ENCODE results near the gene ODAD3. TPM values are rescaled to one million over a fixed set of nuclear protein-coding genes. Genes with fewer than 3 reads are reported as not detected.

The ODAD3 gene
- total RNA-seq, 1 donor from 2014 or later = 0.47 TPM

GRCh38 chr19:11446271-11446651 is 11.3 kb upstream of the ODAD3 start:
- no peaks in the 10 kb centered on the region for H3K36me3 ChIP-seq
- peaks cover 8% of the 10 kb centered on the region for H3K27me3 Mint-ChIP-seq (ENCODE audit: insufficient read depth, low read depth)
- no peak overlapping the region for H3K27ac Mint-ChIP-seq

DNA sequence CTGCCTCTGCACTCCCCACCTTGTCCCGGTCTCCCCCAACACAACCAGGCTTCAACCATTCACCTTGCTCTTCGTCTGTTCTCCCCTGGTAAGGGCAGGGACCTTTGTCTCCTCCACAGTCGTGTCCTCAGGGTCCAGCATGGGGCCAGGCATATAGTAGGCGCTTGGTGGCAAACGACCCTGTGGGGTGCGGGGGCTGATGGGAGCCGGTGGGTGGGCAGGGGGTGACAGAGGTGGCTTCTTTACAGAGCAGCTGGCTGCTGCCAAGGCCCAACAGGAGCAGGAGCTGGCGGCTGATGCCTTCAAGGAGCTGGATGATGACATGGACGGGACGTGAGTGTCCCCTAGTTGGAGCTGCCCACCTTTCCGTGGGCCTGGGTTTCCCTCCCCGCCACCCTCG is 10.2 kb upstream of the ODAD3 start:
- DNase-seq (ENCODE audit: low spot score) = no peak
- Histone ChIP-seq H3K79me2 (ENCODE audit: low read depth) (no peaks in the 10 kb centered on the region), H3K4me1 (no peaks in the 10 kb centered on the region), H3K36me3 (no peaks in the 10 kb centered on the region), H2AFZ (replicated peaks) (no peak overlapping the region), H3K27ac (no peak overlapping the region), H4K20me1 (ENCODE audit: low read depth) (peaks cover 22% of the 10 kb centered on the region), H3K4me3 (no peak overlapping the region), H3K9me3 (ENCODE audit: low read depth) (no peaks in the 10 kb centered on the region), H3F3A (ENCODE audit: low read depth) (peaks cover 4% of the 10 kb centered on the region), H3K9ac (no peak overlapping the region), H3K4me2 (no peak overlapping the region), H3K27me3 (no peaks in the 10 kb centered on the region)
- H3K27me3 Mint-ChIP-seq (ENCODE audit: insufficient read depth, low read depth) = peaks cover 4% of the 10 kb centered on the region
- no peaks in the 10 kb centered on the region for H3K4me1 Mint-ChIP-seq
- TF ChIP-seq EZH2phosphoT487 (IDR thresholded peaks at IDR 0.05) (no peak), CTCF (IDR thresholded peaks at IDR 0.05) (no peak), EZH2 (IDR thresholded peaks at IDR 0.05) (no peak)
- H3K36me3 Mint-ChIP-seq = peaks cover 8% of the 10 kb centered on the region
- H3K4me3 Mint-ChIP-seq = no peak overlapping the region
- H3K9me3 Mint-ChIP-seq = no peaks in the 10 kb centered on the region
- no peak overlapping the region for H3K27ac Mint-ChIP-seq

More at GRCh38 chr19:11446271-11446651, 11.3 kb upstream of the ODAD3 start:
- peaks cover 17% of the 10 kb centered on the region for H4K20me1 ChIP-seq (ENCODE audit: low read depth)
- Mint-ChIP-seq H3K4me1 (peaks cover 6% of the 10 kb centered on the region), H3K36me3 (peaks cover 8% of the 10 kb centered on the region), H3K4me3 (no peak overlapping the region), H3K9me3 (no peaks in the 10 kb centered on the region)
- peaks cover 4% of the 10 kb centered on the region for H3K4me1 ChIP-seq
- H3K9ac ChIP-seq = no peak overlapping the region
- no peaks in the 10 kb centered on the region for H3K27me3 ChIP-seq
- peaks cover 14% of the 10 kb centered on the region for H3F3A ChIP-seq (ENCODE audit: low read depth)
- H3K27ac ChIP-seq = no peak overlapping the region
- no peaks in the 10 kb centered on the region for H3K79me2 ChIP-seq (ENCODE audit: low read depth)
- no peak for DNase-seq (ENCODE audit: low spot score)
- no peaks in the 10 kb centered on the region for H3K9me3 ChIP-seq (ENCODE audit: low read depth)
- H3K4me2 ChIP-seq = no peak overlapping the region
- no peak overlapping the region for H2AFZ ChIP-seq (replicated peaks)
- H3K4me3 ChIP-seq = no peak overlapping the region
- TF ChIP-seq EZH2 (IDR thresholded peaks at IDR 0.05) (no peak), CTCF (IDR thresholded peaks at IDR 0.05) (no peak), EZH2phosphoT487 (IDR thresholded peaks at IDR 0.05) (no peak)

GRCh38 chr19:11444059-11444458 is 9.1 kb upstream of the ODAD3 start:
- H3K27me3 Mint-ChIP-seq (ENCODE audit: insufficient read depth, low read depth) = peaks cover 4% of the 10 kb centered on the region

More at GRCh38 chr19:11444059-11444458, 9.1 kb upstream of the ODAD3 start:
- DNase-seq (ENCODE audit: low spot score) = no peak
- H3K4me3 Mint-ChIP-seq = no peak overlapping the region
- no peak for TF ChIP-seq EZH2 (IDR thresholded peaks at IDR 0.05)
- TF ChIP-seq EZH2phosphoT487 (IDR thresholded peaks at IDR 0.05) = no peak
- TF ChIP-seq CTCF (IDR thresholded peaks at IDR 0.05) = no peak
- Histone ChIP-seq H3K4me1 (no peaks in the 10 kb centered on the region), H3K36me3 (peaks cover under 1% of the 10 kb centered on the region), H3K27me3 (no peaks in the 10 kb centered on the region), H3K79me2 (ENCODE audit: low read depth) (peaks cover 5% of the 10 kb centered on the region), H3K9me3 (ENCODE audit: low read depth) (no peaks in the 10 kb centered on the region), H3F3A (ENCODE audit: low read depth) (no peaks in the 10 kb centered on the region), H4K20me1 (ENCODE audit: low read depth) (peaks cover 22% of the 10 kb centered on the region), H3K4me3 (no peak overlapping the region), H3K27ac (no peak overlapping the region), H3K4me2 (no peak overlapping the region), H2AFZ (replicated peaks) (no peak overlapping the region), H3K9ac (no peak overlapping the region)
- peaks cover 10% of the 10 kb centered on the region for H3K36me3 Mint-ChIP-seq
- no peak overlapping the region for H3K27ac Mint-ChIP-seq
- no peaks in the 10 kb centered on the region for H3K4me1 Mint-ChIP-seq
- no peaks in the 10 kb centered on the region for H3K9me3 Mint-ChIP-seq

Measured in neural progenitor cell (in vitro differentiated cells).